ENCODE measurements around the gene CHST3.
"Not testable (repeated sequence)": the region's sequence is repeated elsewhere in the genome, so short reads cannot be mapped to it uniquely, and the experiment has no call there.

The CHST3 gene

DNA sequence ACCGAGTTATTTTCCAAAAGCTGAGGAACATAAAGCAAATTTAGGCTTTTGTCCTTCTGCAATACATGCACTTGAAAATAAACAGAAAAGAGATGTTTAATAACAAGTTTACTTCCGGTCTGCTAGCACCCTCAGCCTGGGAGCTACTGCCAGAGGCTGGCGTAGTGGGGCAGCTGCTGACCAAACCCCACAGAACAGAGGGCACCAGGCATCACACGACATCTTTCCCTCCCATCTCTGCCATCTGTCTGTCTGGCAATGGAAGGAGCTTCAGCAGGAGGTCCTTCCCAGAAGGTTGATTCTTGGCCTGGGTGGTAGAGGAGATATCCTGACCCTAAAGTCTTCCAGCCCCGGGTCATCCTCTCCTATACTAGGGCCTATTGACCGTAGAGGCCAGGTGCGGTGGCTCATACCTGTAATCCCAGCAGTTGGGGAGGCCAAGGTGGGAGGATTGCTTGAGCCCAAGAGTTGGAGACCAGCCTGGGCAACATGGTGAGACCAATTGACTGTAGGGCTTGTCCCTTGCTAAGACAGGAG is 47.8 kb downstream of the CHST3 start:
- DNase-seq = no peak

DNA sequence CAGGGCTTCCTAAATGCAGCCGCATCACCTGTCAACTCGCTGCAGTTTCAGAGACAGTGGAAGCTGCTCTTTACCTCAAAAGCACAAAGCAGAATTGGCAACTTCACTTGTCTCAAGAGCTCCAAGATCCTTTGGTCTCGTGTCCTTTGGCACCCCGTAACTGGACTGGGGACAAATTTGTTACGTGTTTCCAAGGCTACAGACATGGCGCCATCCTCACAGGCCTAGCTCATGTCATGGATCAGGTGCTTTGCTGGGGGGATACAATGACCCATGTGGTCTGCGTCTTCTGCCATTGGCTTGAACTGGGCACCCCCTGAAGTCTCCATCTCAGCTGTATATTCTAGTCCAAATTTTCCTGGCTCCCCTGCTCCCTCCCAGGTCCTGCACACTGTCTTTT is 48.6 kb downstream of the CHST3 start:
- no peak for DNase-seq

DNA sequence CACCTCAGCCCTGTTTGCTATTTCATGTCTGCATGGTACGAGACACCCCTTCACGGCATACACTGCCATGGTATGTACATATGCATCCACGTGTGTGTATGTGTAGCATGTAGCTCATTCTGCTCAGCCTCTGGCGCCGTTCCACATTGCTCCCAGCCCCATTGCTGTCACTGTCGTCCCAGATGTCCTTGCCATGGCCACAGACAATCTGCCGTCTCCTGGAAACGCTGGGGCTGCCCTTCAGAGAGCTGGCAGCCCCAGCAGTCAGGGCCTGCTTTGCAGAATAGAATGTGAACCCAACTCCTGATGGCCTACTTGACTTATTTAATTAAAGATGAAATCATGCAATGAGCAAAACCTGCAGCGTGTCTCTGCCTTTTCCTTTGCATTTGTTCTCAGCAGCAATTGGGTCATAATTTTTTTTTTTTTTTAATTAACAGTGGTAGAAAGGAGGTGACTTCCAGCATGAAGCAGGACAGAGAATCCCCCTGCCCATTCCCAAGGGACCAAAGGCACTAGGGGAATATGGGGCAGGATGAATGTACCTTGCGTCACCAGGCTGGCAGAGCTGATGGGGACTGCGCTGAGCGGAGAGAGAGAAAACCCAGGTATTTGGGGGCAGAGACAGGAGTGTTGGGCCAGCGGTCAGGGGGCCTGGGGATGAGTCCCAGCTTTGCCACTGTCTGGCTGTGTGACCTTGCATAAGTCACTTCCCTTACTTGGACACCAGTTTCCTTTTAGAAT is 49.2 kb downstream of the CHST3 start:
- DNase-seq = no peak

DNA sequence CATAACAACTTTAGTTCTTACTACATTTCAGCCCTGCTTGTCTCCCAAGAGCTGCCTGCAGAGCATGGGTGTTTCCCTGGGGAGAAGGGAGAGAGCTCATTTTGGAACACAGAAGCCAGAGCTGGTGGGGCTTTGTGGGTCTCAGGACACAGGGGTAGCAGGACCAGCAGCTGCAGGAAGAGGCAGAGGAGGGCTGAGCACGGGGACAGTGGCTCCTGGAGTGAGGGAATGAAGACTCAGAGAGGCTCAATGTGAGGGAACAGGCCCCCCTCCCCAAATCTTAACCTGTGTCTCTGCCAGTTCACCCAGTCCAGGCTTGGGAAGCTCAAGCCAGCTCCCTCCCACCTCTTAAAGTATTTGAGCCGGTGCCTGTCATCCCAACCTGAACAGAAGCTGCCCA is 50.0 kb downstream of the CHST3 start:
- DNase-seq = no peak

DNA sequence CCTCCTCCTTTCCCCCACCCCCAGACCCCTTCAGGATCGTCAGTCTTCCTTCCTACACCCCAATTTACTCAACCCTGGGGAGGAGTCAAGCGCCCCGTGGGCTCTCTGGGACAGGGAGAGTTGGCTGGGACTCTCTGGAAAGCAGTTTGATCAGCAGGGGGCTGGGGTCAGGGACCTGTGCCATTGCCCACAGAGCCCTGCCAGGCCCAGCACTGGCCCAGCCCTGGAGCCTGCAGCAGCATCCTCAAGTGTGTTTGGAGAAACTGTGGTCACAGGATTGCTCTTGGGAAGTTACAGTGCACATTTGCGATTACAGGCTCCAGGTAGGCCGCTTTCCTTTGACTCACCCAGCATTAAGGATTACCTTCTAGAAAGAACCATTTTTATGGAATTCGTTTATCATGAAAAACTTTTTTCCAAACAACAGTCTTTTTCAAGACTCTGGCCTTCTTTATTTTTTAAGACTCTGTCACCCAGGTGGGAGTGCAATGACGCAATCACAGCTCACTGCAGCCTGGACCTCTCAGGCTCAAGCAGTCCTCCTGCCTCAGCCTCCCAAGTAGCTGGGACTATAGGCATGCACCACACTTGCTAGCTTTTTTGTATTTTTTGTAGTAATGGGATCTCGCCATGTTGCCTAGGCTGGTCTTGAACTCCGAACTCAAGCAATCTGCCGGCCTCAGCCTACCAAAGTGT is 50.7 kb downstream of the CHST3 start:
- no peak for DNase-seq

- DNase-seq = no peak
These were observed 51.6 kb downstream of the CHST3 start for GRCh38 chr10:72015841-72016240.

- no peak for DNase-seq
These were observed 52.6 kb downstream of the CHST3 start for GRCh38 chr10:72016608-72017300.

- no peak for DNase-seq
These were observed 55.1 kb downstream of the CHST3 start for GRCh38 chr10:72019085-72019876.

- DNase-seq = no peak
These were observed 57.0 kb downstream of the CHST3 start for GRCh38 chr10:72020914-72021809.

DNA sequence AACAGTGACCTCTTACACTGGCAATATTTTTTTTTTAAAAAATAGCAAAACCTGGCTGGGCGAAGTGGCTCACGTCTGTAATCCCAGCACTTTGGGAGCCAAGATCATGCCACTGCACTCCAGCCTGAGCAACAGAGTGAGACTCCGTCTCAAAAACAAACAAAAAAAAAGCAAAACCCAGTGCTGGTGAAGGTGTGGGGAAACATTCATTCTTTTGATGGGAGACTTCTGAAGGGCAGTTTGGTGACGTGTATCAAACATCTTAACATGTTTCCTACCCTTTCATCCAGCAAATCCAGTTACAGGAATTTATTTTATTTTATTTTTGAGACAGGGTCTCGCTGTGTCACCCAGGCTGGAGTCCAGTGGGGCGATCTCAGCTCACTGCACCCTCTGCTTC is 58.0 kb downstream of the CHST3 start:
- DNase-seq = no peak

GRCh38 chr10:72024596-72024995 is 60.4 kb downstream of the CHST3 start:
- DNase-seq = no peak

GRCh38 chr10:72025400-72025799 is 61.2 kb downstream of the CHST3 start:
- no peak for DNase-seq

DNA sequence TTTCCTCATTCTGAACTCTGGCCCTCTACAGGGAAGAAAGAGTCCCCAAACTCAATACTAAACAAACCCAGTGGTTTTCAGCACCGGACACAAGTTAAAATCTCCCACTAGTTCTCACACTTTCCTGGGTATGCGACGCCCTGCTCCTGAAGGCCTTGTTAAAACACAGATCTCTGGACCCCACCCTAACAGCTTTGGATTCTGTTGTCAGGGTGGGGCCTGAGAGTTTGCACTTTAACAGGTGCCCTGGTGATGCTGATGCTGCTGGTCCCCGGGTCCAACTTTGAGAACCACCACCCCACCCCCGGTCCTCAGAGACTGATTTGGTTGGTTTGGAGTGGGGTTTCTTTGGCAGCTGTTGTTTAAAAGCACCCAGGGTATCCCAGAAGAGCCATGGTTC is 61.6 kb downstream of the CHST3 start:
- no peak for DNase-seq

- no peak for DNase-seq
These were observed 62.3 kb downstream of the CHST3 start for GRCh38 chr10:72026278-72027111.

- no peak for DNase-seq
These were observed 63.3 kb downstream of the CHST3 start for GRCh38 chr10:72027498-72027897.

GRCh38 chr10:72029414-72029813 is 65.2 kb downstream of the CHST3 start:
- no peak for DNase-seq

GRCh38 chr10:72030762-72031543 is 66.8 kb downstream of the CHST3 start:
- no peak for DNase-seq

- DNase-seq = no peak
These were observed 67.5 kb downstream of the CHST3 start for GRCh38 chr10:72031706-72032105.

DNA sequence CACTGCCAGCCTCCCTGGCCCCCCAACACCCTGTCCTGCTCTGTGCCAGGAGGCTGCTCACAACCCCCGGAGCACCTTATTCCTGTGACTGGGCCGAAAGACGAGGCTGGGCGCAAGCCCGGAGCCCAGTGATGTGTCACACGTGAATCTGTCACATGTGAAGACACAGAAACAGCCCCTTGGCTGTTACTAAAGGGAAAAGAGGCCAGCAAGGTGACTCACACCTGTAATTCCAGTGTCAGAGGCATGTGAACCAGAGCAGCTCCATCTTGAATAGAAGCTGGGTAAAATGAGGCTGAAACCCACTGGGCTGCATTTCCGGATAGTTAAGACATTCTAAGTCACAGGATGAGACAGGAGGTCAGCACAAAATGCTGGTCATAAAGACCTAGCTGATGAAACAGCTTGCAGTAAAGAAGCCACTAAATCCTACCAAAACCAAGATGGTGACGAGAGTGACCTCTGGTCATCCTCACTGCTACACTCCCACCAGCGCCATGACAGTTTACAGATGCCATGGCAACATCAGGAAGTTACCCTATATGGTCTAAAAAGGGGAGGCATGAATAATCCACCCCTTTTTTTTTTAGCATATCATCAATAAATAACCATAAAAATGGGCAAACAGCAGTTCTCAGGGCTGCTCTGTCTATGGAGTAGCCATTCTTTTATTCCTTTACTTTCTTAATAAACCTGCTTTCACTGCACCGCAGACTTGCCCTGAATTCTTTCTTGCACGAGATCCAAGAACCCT is 68.4 kb downstream of the CHST3 start:
- DNase-seq = not testable (repeated sequence)

Data from effector CD8-positive, alpha-beta T cell (primary cell).